H1 (cell line): ENCODE measurements around the gene STK32A. TPM values are rescaled to one million over a fixed set of nuclear protein-coding genes. Genes with fewer than 3 reads are reported as not detected.

Source experiments
- CBX5 ChIP-seq: fragments of 300-800, 300-1000 bp; sonication (generic); IDR thresholded peaks from 2 replicates; pipeline ENCODE4 v1.7.1; 2016; ENCODE audit warnings: antibody characterized with exemption, low read length, low read depth
- CBX8 ChIP-seq: fragments of 300-800, 300-1000 bp; sonication (generic); IDR thresholded peaks from 2 replicates; pipeline ENCODE4 v1.7.1; 2016; ENCODE audit warnings: low read depth, low read length, borderline replicate concordance
- CHD7 ChIP-seq: fragments of 300-600 bp; sonication (generic); IDR thresholded peaks from 2 replicates; pipeline ENCODE4 v1.7.1; 2012; ENCODE audit warnings: low read length, moderate library complexity, mild to moderate bottlenecking, inconsistent platforms; ENCODE audit not compliant: insufficient replicate concordance
- NANOG ChIP-seq: IDR thresholded peaks from 2 replicates; pipeline ENCODE4 v1.6.1; 2011; ENCODE audit warnings: low read length, low read depth, mild to moderate bottlenecking, inconsistent platforms; ENCODE audit not compliant: insufficient read depth, poor library complexity, severe bottlenecking
- SP2 ChIP-seq: IDR thresholded peaks from 2 replicates; pipeline ENCODE4 v1.6.1; 2012; ENCODE audit warnings: mild to moderate bottlenecking, low read length, inconsistent platforms
- TAF1 ChIP-seq: IDR thresholded peaks from 2 replicates; pipeline ENCODE4 v1.6.1; 2011; ENCODE audit warnings: mild to moderate bottlenecking, low read depth, low read length
- TCF12 ChIP-seq: IDR thresholded peaks from 2 replicates; pipeline ENCODE4 v1.6.1; 2011; ENCODE audit warnings: low read depth, mild to moderate bottlenecking, low read length
- polyA plus RNA-seq, 7 experiments: library from polyadenylated mRNA; depleted of rRNA in 3 of 7; stranded (reverse) in 5 of 7; unstranded in 2 of 7; fragments of >200 nt in 5 of 7; fragments of 200-250 nt in 2 of 7; gene quantifications; 1 replicate in 5 of 7; 2 replicates in 1 of 7; 4 replicates in 1 of 7; pipeline versions ENCODE4 v1.2.1 to v1.2.3, GENCODE V29; 2011 to 2013; ENCODE audit warnings: missing spikeins in 2 of 7, mixed read lengths in 2 of 7
- total RNA-seq: library from RNA; stranded (reverse); fragmentation: NEBNext Ultra II Directional; extraction: Animal tissue kit (Norgen Biotek cat#: 25700); gene quantifications from 2 replicates; pipeline ENCODE4 v1.2.1, GENCODE V29; 2021

The STK32A gene
- total and polyA plus RNA-seq, 2 of the 8 experiments (the other 6 are each of a cell fraction or from before 2014, with no cell fraction given), result 1.3 to 2.5 TPM

DNA sequence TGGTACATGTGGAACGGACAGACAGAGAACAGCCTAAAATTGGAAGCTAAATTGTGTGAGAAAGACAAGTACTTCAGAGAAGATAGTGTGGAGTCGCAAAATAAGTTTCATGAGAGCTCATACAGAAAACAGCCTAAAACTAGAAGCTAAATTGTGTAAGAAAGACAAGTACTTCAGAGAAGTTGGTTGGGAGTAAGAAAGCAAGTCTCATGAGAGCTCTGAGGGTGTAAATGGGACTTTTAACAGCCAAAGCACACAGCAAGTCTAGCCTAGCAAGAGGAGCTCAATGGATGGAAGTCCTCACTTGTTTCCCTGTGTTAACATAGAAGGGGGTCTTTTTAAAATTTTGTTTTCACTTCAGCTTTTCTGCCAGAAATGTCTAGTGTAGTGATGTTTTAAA lies 93.1 kb downstream of the STK32A start (continued):
- no peak for TF ChIP-seq CHD7
- no peak for TF ChIP-seq TCF12
- no peak for TF ChIP-seq TAF1
- no peak for TF ChIP-seq CBX8
- TF ChIP-seq NANOG, result no peak
- no peak for TF ChIP-seq CBX5
- no peak for TF ChIP-seq SP2
- TF ChIP-seq, all 59 proteins: peak for 0
